Hepatocyte (in vitro differentiated cells): ENCODE data around the gene RFX4. TPM values are rescaled to one million over a fixed set of nuclear protein-coding genes. Genes with fewer than 3 reads are reported as not detected.

ENCODE experiments used
- DNase-seq: peaks from one replicate; pipeline ENCODE4 v3.0.0-alpha.2; 2016; ENCODE audit warnings: low spot score
- H2AFZ ChIP-seq: fragments of 200-600 bp; sonication (generic); 2 replicates; pipeline ENCODE4 v1.6.0; 2016; ENCODE audit warnings: antibody characterized with exemption, mild to moderate bottlenecking
- H3K27ac ChIP-seq: fragments of 200-600 bp; sonication (generic); 2 replicates; pipeline ENCODE4 v1.5.1; 2016; ENCODE audit warnings: mild to moderate bottlenecking
- H3K27me3 ChIP-seq: fragments of 200-600 bp; sonication (generic); 2 replicates; pipeline ENCODE4 v1.6.1; 2016
- H3K36me3 ChIP-seq: fragments of 200-600 bp; sonication (generic); replicated peaks from 2 replicates; pipeline ENCODE4 v1.5.1; 2016; ENCODE audit warnings: low read depth; ENCODE audit not compliant: insufficient read depth
- H3K4me1 ChIP-seq: fragments of 200-600 bp; sonication (generic); 2 replicates; pipeline ENCODE4 v1.5.1; 2016; ENCODE audit warnings: mild to moderate bottlenecking, moderate library complexity; ENCODE audit not compliant: insufficient read depth
- H3K4me2 ChIP-seq: fragments of 200-600 bp; sonication (generic); 2 replicates; pipeline ENCODE4 v1.6.0; 2016
- H3K4me3 ChIP-seq: fragments of 200-600 bp; sonication (generic); 2 replicates; pipeline ENCODE4 v1.5.1; 2016; ENCODE audit warnings: mild to moderate bottlenecking
- H3K79me2 ChIP-seq: fragments of 200-600 bp; sonication (generic); 2 replicates; pipeline ENCODE4 v1.6.0; 2017; ENCODE audit warnings: mild to moderate bottlenecking
- H3K9me2 ChIP-seq: fragments of 200-600 bp; sonication (generic); replicated peaks from 2 replicates; pipeline ENCODE4 v1.6.0; 2017; ENCODE audit warnings: mild to moderate bottlenecking; ENCODE audit not compliant: insufficient read depth
- H3K9me3 ChIP-seq: fragments of 200-600 bp; sonication (generic); 2 replicates; pipeline ENCODE4 v1.5.1; 2016; ENCODE audit warnings: low read depth, mild to moderate bottlenecking
- H4K20me1 ChIP-seq: fragments of 200-600 bp; sonication (generic); 2 replicates; pipeline ENCODE4 v1.6.0; 2016; ENCODE audit warnings: mild to moderate bottlenecking; ENCODE audit not compliant: insufficient read depth, poor library complexity, severe bottlenecking
- EZH2 ChIP-seq: fragments of 200-600 bp; sonication (generic); IDR thresholded peaks from 2 replicates; pipeline ENCODE4 v1.6.1; 2016; ENCODE audit warnings: antibody characterized with exemption, mild to moderate bottlenecking, borderline replicate concordance
- EZH2phosphoT487 ChIP-seq: fragments of 200-600 bp; sonication (generic); IDR thresholded peaks from one replicate; pipeline ENCODE4 v1.6.1; 2018; ENCODE audit warnings: antibody characterized with exemption, mild to moderate bottlenecking, low read depth, moderate library complexity; ENCODE audit not compliant: unreplicated experiment, severe bottlenecking
- WGBS: methylation state at CpG from one replicate; pipeline ENCODE4 v1.1.6; 2016; ENCODE audit warnings: low lambda C conversion rate; ENCODE audit errors: missing lambda C conversion rate; 5-methylcytosine and 5-hydroxymethylcytosine counted together
- polyA plus RNA-seq: library from polyadenylated mRNA; unstranded; fragments of >200 nt; fragmentation: Nextera tagmentation; extraction: Ambion mirVana; gene quantifications from 2 replicates; pipeline ENCODE4 v1.2.1, GENCODE V29; 2016
- total RNA-seq: library from RNA; depleted of rRNA; stranded (reverse); fragments of >200 nt; gene quantifications from 2 replicates; pipeline ENCODE4 v1.2.3, GENCODE V29; 2014
- TF ChIP-seq, protein P1 (sequence below): fragments of 200-600 bp; sonication (generic); IDR thresholded peaks from 2 replicates; pipeline ENCODE4 v1.5.1; 2016; ENCODE audit warnings: antibody characterized with exemption, mild to moderate bottlenecking; ENCODE audit not compliant: poor library complexity

RFX4 gene
- total and polyA plus RNA-seq, 2 experiments from 2014 or later: not detected

GRCh38 chr12:106719879-106720278, 137.1 kb downstream of the RFX4 start:
- DNase-seq: no peak
- Histone ChIP-seq H2AFZ (no peak overlapping the region), H3K9me2 (no peaks in the 10 kb centered on the region), H3K4me3 (no peak overlapping the region), H3K27me3 (no peaks in the 10 kb centered on the region), H3K36me3 (no peaks in the 10 kb centered on the region), H3K9me3 (no peaks in the 10 kb centered on the region), H3K27ac (no peak overlapping the region), H4K20me1 (no peaks in the 10 kb centered on the region), H3K4me1 (no peaks in the 10 kb centered on the region), H3K4me2 (no peak overlapping the region), H3K79me2 (no peaks in the 10 kb centered on the region)
- WGBS: 95% methylated on average over 6 of the region's 6 CpGs
- TF ChIP-seq EZH2: no peak
- no peak for TF ChIP-seq EZH2phosphoT487
- TF ChIP-seq, protein P1, sequence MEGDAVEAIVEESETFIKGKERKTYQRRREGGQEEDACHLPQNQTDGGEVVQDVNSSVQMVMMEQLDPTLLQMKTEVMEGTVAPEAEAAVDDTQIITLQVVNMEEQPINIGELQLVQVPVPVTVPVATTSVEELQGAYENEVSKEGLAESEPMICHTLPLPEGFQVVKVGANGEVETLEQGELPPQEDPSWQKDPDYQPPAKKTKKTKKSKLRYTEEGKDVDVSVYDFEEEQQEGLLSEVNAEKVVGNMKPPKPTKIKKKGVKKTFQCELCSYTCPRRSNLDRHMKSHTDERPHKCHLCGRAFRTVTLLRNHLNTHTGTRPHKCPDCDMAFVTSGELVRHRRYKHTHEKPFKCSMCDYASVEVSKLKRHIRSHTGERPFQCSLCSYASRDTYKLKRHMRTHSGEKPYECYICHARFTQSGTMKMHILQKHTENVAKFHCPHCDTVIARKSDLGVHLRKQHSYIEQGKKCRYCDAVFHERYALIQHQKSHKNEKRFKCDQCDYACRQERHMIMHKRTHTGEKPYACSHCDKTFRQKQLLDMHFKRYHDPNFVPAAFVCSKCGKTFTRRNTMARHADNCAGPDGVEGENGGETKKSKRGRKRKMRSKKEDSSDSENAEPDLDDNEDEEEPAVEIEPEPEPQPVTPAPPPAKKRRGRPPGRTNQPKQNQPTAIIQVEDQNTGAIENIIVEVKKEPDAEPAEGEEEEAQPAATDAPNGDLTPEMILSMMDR: no peak

- Histone ChIP-seq H3K27me3 (no peaks in the 10 kb centered on the region), H3K27ac (no peak overlapping the region), H3K79me2 (no peaks in the 10 kb centered on the region), H3K4me2 (no peak overlapping the region), H4K20me1 (no peaks in the 10 kb centered on the region), H3K4me3 (no peak overlapping the region), H3K9me2 (no peaks in the 10 kb centered on the region), H3K9me3 (no peaks in the 10 kb centered on the region), H3K36me3 (no peaks in the 10 kb centered on the region), H2AFZ (no peak overlapping the region), H3K4me1 (no peaks in the 10 kb centered on the region)
- 92% methylated on average over 6 of the region's 6 CpGs for WGBS
- DNase-seq: no peak
- TF ChIP-seq, protein P1: no peak
- TF ChIP-seq EZH2 (no peak), EZH2phosphoT487 (no peak)
These were observed 137.9 kb downstream of the RFX4 start for GRCh38 chr12:106720696-106721095.

GRCh38 chr12:106721915-106722314, 139.1 kb downstream of the RFX4 start:
- TF ChIP-seq EZH2phosphoT487 (no peak), EZH2 (no peak)
- TF ChIP-seq, protein P1: no peak
- no peaks in the 10 kb centered on the region for H3K9me2 ChIP-seq
- H3K4me1 ChIP-seq: no peaks in the 10 kb centered on the region
- H3K4me3 ChIP-seq: no peak overlapping the region
- H3K9me3 ChIP-seq: no peaks in the 10 kb centered on the region
- no peak for DNase-seq
- H3K36me3 ChIP-seq: no peaks in the 10 kb centered on the region
- no peaks in the 10 kb centered on the region for H3K79me2 ChIP-seq
- no peak overlapping the region for H3K4me2 ChIP-seq
- 91% methylated on average over 1 of the region's 1 CpG for WGBS
- no peaks in the 10 kb centered on the region for H4K20me1 ChIP-seq
- no peak overlapping the region for H2AFZ ChIP-seq
- H3K27ac ChIP-seq: no peak overlapping the region
- no peaks in the 10 kb centered on the region for H3K27me3 ChIP-seq

DNA sequence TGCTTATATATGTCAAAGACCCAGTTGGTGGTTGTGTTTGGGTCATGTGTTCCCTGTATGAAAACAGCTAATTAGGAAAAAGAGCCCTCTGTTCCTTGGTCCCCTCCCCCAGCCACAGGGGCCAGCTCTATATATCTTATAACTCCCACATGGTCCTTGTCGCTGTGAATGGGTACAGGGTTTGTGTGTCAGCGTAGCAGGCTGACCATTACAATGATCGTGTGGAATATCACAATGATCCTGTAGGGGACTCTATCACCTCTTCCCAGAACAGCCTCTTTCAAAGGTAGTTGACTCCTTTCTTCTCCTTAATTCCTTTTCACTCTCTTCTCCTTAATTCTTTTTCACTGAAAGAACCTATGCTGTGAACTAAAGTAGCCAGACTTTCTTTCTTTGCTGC, 140.0 kb downstream of the RFX4 start:
- Histone ChIP-seq H3K4me2 (no peak overlapping the region), H3K27me3 (no peaks in the 10 kb centered on the region), H2AFZ (no peak overlapping the region), H3K79me2 (no peaks in the 10 kb centered on the region), H3K36me3 (no peaks in the 10 kb centered on the region), H3K9me2 (no peaks in the 10 kb centered on the region), H4K20me1 (no peaks in the 10 kb centered on the region), H3K27ac (no peak overlapping the region), H3K4me3 (no peak overlapping the region), H3K9me3 (no peaks in the 10 kb centered on the region), H3K4me1 (no peaks in the 10 kb centered on the region)
- TF ChIP-seq EZH2phosphoT487: no peak
- no peak for TF ChIP-seq EZH2
- TF ChIP-seq, protein P1: no peak
- 52% methylated on average over 3 of the region's 3 CpGs for WGBS
- no peak for DNase-seq
